ENCODE data around the gene SKI. TPM values are rescaled to one million over a fixed set of nuclear protein-coding genes. Genes with fewer than 3 reads are reported as not detected.

SKI gene
- total and polyA plus RNA-seq, 2 of the 8 experiments (the other 6 are each of a cell fraction or from before 2014, with no cell fraction given) = 8.3 to 87.6 TPM

- H3K27me3 ChIP-seq (replicated peaks in 1 of 4; ENCODE audit: control insufficient read depth in 3 of 4, extremely low read depth in 1 of 4, insufficient read depth in 3 of 4, low read length in 3 of 4) = no peaks in the 10 kb centered on the region
- H3K36me3 ChIP-seq (ENCODE audit: control insufficient read depth in 2 of 4, insufficient read depth in 4 of 4, low read length in 3 of 4) = peaks cover 0 to 3% (median 0%) of the 10 kb centered on the region in 4 experiments; a peak in 1 of 8 replicates
- no peak overlapping the region for H4K91ac ChIP-seq (replicated peaks; ENCODE audit: insufficient read length, low read length)
- H3K23me2 ChIP-seq (ENCODE audit: low read depth, low read length) = no peaks in the 10 kb centered on the region
- H2BK12ac ChIP-seq (ENCODE audit: low read depth, low read length) = no peak overlapping the region
- no peak overlapping the region for H2BK20ac ChIP-seq (ENCODE audit: low read length)
- H3K4me2 ChIP-seq (ENCODE audit: insufficient read depth in 1 of 2, low read depth in 2 of 2, low read length in 2 of 2) = no peak overlapping the region
- H2BK5ac ChIP-seq (ENCODE audit: low read depth, low read length) = no peak overlapping the region; the same call in 1 of the 2 replicates
- H3K14ac ChIP-seq (ENCODE audit: insufficient read length) = no peak overlapping the region
- no peak overlapping the region for H3K4ac ChIP-seq (replicated peaks; ENCODE audit: insufficient read length, low read depth, low read length)
- FAIRE-seq = no peak
- H2BK120ac ChIP-seq (replicated peaks; ENCODE audit: low read depth, low read length) = no peak overlapping the region
- ChIA-PET POLR2A (ENCODE audit: partially characterized antibody) (interaction anchor here (4.7 kb wide), 1 partner anchor 9 kb away, joined by 34 read pairs; no protein-coding TSS in a partner anchor), CTCF (ENCODE audit: partially characterized antibody) (interaction anchor here (0.5 to 2.8 kb wide), 12 partner anchors 9 to 400 kb away, joined by 3 to 9 read pairs (median 3); no protein-coding TSS in a partner anchor)
- H3K27ac ChIP-seq (ENCODE audit: low read depth, low read length) = no peak overlapping the region
- no peak overlapping the region for H2AK5ac ChIP-seq (ENCODE audit: low read depth, low read length)
- H4K5ac ChIP-seq (ENCODE audit: insufficient read length, low read depth, low read length) = no peak overlapping the region
- H2BK15ac ChIP-seq (ENCODE audit: low read length) = no peak overlapping the region
- H3K79me2 ChIP-seq (ENCODE audit: control insufficient read depth in 1 of 2, insufficient read depth in 2 of 2, low read length in 2 of 2) = peaks cover 70 to 99% of the 10 kb centered on the region in 2 experiments
- no peak overlapping the region for H3K23ac ChIP-seq (ENCODE audit: insufficient read length)
- no peak overlapping the region for H2AFZ ChIP-seq (ENCODE audit: low read length)
- H4K20me1 ChIP-seq (replicated peaks in 1 of 2; ENCODE audit: control insufficient read depth in 1 of 2, insufficient read depth in 2 of 2, low read length in 2 of 2) = peaks cover 53 to 71% of the 10 kb centered on the region in 2 experiments
- DNase-seq (ENCODE audit: low read depth in 1 of 2, low spot score in 2 of 2) = no peak
- WGBS, 2 experiments (ENCODE audit: extremely low coverage in 1 of 2, insufficient coverage in 1 of 2, insufficient read length in 1 of 2, insufficient replicate concordance in 2 of 2, low coverage in 1 of 2, low lambda C conversion rate in 2 of 2, missing lambda C conversion rate in 1 of 2) = 89% methylated on average over 25 of the region's 25 CpGs; no CpG with 5 or more reads in 1 of the 2 experiments
- no peak overlapping the region for H3K9ac ChIP-seq (replicated peaks in 1 of 4; ENCODE audit: extremely low read depth in 1 of 4, low read depth in 3 of 4, low read length in 3 of 4)
- no peak overlapping the region for H3K18ac ChIP-seq (ENCODE audit: extremely low read depth, low read length)
- H3K4me1 ChIP-seq (replicated peaks in 1 of 4; ENCODE audit: control insufficient read depth in 3 of 4, insufficient read depth in 4 of 4, low read length in 3 of 4) = peaks cover 0 to 17% (median 11%) of the 10 kb centered on the region in 4 experiments; a peak in 5 of 7 replicates
- peaks cover 37% of the 10 kb centered on the region for H3K79me1 ChIP-seq (ENCODE audit: low read depth, low read length)
- no peak overlapping the region for H3K4me3 ChIP-seq (ENCODE audit: extremely low read depth in 1 of 4, insufficient read depth in 2 of 4, low read depth in 3 of 4, low read length in 4 of 4)
- no peaks in the 10 kb centered on the region; a peak in 1 of 4 replicates for H3K9me3 ChIP-seq (ENCODE audit: insufficient read depth in 2 of 2, low read depth in 1 of 2, low read length in 1 of 2)
- no peak overlapping the region for H3K56ac ChIP-seq (replicated peaks; ENCODE audit: insufficient read length, low read depth, low read length)
- H4K8ac ChIP-seq (ENCODE audit: extremely low read depth, insufficient read depth, low read length) = no peak overlapping the region; the same call in 1 of the 2 replicates
- TF ChIP-seq ATF2 (IDR thresholded peaks at IDR 0.05; ENCODE audit: low read length) = no peak
- TF ChIP-seq RNF2 (IDR thresholded peaks at IDR 0.05; ENCODE audit: borderline replicate concordance, low read depth, low read length, missing control alignments, poor library complexity, severe bottlenecking) = no peak
- TF ChIP-seq EZH2 (IDR thresholded peaks at IDR 0.05; ENCODE audit: low read depth, low read length, severe bottlenecking) = no peak
- no peak for TF ChIP-seq BACH1 (IDR thresholded peaks at IDR 0.05; ENCODE audit: low read length)
- TF ChIP-seq RAD21 (IDR thresholded peaks at IDR 0.05 in 1 of 2, conservative IDR thresholded peaks at IDR 0.05 in 1 of 2; ENCODE audit: low read depth in 2 of 2, low read length in 2 of 2) = no peak
- TF ChIP-seq TEAD4 (IDR thresholded peaks at IDR 0.05; ENCODE audit: low read depth, low read length) = no peak
Observed at GRCh38 chr1:2238361-2239012, 10.4 kb downstream of the SKI start.

Data from H1 (cell line).